D721Med (cell line): Measurements from ENCODE around the gene ZCCHC8.
"Not testable (repeated sequence)": the region's sequence is repeated elsewhere in the genome, so short reads cannot be mapped to it uniquely, and the experiment has no call there.

Experiments used
- DNase-seq: peaks from one replicate; pipeline ENCODE4 v3.0.0; 2011; ENCODE audit warnings: low spot score; ENCODE audit not compliant: insufficient read length
- FAIRE-seq: peaks from 2 replicates; lab custom pipeline; 2011; peaks lifted over from hg19 to GRCh38; lab: Jason Lieb, UNC
- CTCF ChIP-seq: IDR thresholded peaks from 2 replicates; pipeline ENCODE4 v1.5.1; 2012; ENCODE audit warnings: mild to moderate bottlenecking, control low read depth; ENCODE audit not compliant: insufficient read depth; ENCODE audit errors: missing control alignments

ZCCHC8 gene

GRCh38 chr12:122467983-122468382, 32.7 kb downstream of the ZCCHC8 start:
- FAIRE-seq (no peak), DNase-seq (no peak)

GRCh38 chr12:122464317-122465042, 36.3 kb downstream of the ZCCHC8 start:
- not testable (repeated sequence) for FAIRE-seq, DNase-seq

More at GRCh38 chr12:122467983-122468382, 32.7 kb downstream of the ZCCHC8 start:
- TF ChIP-seq CTCF, result no peak

- TF ChIP-seq CTCF, result no peak
- no peak for DNase-seq
- FAIRE-seq, result no peak
Measured at GRCh38 chr12:122460641-122461040, 40.1 kb downstream of the ZCCHC8 start.

DNA sequence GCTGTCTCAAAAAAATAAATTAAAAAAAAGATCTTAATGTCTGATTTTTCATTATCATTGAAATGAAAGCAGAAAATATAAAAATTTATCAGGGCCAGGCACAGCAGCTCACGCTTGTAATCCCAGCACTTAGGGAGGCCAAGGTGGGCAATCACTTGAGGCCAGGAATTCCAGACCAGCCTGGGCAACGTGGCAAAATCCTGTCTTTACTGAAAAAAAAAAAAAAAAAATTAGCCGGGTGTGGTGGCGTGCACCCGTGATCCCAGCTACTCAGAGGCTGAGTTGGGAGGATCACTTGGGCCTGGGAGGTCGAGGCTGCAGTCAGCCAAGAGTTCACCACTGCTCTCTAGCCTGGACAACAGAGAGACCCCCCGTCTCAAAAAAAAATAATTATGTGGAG, 40.7 kb downstream of the ZCCHC8 start:
- no peak for TF ChIP-seq CTCF
- DNase-seq, result no peak
- no peak for FAIRE-seq

DNA sequence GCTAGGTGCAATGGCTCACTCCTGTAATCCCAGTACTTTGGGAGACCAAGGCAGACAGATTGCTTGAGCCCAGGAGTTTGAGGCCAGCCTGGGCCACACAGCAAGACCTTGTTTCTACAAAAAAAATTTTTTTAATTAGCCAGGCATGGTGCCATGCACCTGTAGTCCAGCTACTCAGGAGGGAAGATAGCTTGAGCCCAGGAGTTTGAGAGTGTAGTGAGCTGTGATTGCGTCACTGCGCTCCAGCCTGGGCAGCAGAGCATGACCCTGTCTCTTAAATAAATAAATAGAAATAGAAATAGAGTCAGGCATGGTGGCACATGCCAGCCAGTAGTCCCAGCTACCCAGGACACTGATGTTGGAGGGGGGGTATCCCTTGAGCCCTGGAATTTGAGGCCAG, 41.5 kb downstream of the ZCCHC8 start:
- DNase-seq, result no peak
- FAIRE-seq, result no peak
- no peak for TF ChIP-seq CTCF

DNA sequence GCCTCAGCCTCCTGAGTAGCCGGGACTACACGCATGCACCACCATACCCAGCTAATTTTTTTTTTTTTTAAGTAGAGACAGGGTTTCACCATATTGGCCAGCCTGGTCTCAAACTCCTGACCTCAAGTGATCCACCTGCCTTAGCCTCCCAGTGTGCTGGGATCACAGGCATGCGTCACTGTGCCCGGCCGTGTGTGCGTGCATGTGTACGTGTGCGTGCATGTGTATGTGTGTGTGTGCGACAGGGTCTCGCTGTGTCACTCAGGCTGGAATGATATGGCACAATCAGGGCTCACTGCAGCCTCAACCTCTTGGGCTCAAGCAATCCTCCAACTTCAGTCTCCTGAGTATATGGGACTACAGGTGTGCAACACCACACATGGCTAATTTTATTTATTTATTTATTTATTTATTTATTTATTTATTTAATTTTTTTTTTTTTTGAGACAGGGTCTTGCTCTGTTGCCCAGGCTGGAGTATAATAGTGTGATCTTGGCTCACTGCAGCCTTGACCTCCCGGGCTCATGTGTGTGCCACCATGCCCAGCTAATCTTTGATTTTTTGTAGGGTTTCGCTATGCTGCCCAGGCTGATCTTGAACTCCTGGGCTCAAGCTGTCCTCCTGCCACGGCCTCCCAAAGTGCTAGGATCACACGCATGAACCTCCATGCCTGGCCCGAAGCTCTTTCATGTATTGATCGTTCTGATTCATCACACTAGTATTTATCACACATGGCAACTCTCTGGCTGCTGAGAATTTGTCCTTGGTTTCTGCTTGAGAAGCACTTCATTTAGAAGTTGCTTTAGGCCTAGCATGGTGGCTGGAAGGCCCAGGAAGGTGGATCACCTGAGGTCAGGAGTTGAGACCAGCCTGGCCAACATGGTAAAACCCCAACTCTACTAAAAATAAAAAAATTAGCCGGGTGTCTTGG, 42.4 kb downstream of the ZCCHC8 start:
- FAIRE-seq, result no peak
- DNase-seq, result no peak
- TF ChIP-seq CTCF, result no peak

DNA sequence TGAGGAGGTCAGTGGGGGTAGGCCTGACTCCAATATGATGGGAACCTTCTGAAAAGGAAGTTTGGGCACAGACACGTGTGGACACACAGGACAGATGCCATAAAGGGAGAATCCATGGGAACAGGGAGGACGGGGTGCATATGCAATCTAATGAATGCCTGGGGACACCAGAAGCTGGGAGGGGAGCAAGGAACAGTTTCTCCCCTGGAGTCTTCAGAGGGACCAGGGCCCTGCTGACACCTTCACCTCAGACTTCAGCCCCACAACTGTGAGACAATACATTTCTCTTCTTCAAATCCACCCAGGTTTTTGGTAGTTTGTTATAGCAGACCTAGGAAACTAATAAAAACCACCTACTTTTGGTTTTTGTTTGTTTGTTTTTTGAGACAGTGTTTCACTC, 43.1 kb downstream of the ZCCHC8 start:
- TF ChIP-seq CTCF, result no peak
- FAIRE-seq, result no peak
- no peak for DNase-seq
